Measurements from ENCODE around the gene PTCH2. TPM values are rescaled to one million over a fixed set of nuclear protein-coding genes. Genes with fewer than 3 reads are reported as not detected.

PTCH2 gene
- total and polyA plus RNA-seq, 2 of the 13 experiments (the other 11 are each of a cell fraction or from before 2014, with no cell fraction given): 0.60 to 1.5 TPM

DNA sequence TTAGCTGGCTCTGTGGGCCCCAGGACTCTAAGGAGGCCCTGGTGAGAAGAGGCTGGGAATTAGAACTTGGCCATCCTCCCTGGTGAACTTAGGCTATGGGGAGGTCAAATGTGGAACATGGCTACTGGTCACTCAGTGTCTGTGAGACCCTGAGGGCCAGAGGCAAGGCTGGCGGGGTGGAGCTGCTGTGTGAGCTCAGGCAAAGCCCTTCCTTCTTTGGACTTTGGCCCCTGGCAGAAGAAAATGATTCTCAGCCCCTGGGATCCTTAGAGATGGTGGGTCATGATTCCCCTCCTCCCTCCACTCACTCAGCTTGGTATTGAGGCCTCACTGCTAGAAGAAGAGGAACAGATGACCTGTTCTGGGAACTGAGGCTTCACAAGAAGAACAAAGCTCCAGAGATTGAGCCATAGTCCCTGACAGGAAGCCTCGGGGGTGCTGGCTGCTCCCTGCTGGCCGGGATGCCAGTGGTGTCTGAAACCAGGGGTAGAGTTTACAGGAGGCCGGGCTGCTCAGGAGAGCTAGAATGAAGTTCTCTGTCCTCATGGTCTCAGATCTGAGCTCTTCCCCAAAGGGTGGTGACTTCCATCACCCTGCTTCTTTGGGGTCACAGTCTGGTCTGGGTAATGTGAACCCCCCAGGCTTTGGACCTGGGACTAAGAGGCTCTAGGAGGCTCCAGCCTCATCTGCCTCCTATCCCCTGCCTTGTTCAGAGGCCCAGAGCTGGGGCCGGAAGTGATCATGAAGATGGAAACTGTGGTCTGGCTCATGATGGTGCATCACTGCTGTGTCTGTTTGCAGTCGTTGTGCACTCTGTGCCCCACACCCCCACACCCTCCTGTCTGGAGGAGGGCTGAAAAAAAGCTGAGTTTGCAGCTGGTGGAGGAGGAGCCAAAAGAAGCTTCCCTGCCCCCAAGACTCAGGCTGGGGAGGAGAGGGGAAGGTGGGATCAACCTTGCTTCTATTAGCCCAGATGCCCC lies 33.8 kb downstream of the PTCH2 start (continued):
- TF ChIP-seq, protein P1, sequence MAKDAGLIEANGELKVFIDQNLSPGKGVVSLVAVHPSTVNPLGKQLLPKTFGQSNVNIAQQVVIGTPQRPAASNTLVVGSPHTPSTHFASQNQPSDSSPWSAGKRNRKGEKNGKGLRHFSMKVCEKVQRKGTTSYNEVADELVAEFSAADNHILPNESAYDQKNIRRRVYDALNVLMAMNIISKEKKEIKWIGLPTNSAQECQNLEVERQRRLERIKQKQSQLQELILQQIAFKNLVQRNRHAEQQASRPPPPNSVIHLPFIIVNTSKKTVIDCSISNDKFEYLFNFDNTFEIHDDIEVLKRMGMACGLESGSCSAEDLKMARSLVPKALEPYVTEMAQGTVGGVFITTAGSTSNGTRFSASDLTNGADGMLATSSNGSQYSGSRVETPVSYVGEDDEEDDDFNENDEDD (CRISPR knock-in tag; IDR thresholded peaks at IDR 0.05; ENCODE audit: borderline replicate concordance): no peak
- TF ChIP-seq BCLAF1 (IDR thresholded peaks at IDR 0.05) (no peak), FOXK2 (IDR thresholded peaks at IDR 0.05) (no peak), ZNF670 (CRISPR knock-in tag; IDR thresholded peaks at IDR 0.05; ENCODE audit: borderline replicate concordance) (0 out of 2 replicates have a peak, but pooled peaks have one; percentile 21), YEATS4 (CRISPR knock-in tag; IDR thresholded peaks at IDR 0.05; ENCODE audit: borderline replicate concordance) (no peak; the same call in 1 of the 2 replicates), ZNF274 (CRISPR knock-in tag; IDR thresholded peaks at IDR 0.05) (no peak), FIP1L1 (IDR thresholded peaks at IDR 0.05; ENCODE audit: borderline replicate concordance, insufficient read depth, low read depth, low read length) (no peak), ZNF446 (CRISPR knock-in tag; IDR thresholded peaks at IDR 0.05) (no peak; the same call in 1 of the 2 replicates), ZNF75D (CRISPR knock-in tag; IDR thresholded peaks at IDR 0.05; ENCODE audit: borderline replicate concordance) (no peak), ZSCAN20 (CRISPR knock-in tag; IDR thresholded peaks at IDR 0.05; ENCODE audit: borderline replicate concordance) (no peak), SIX4 (CRISPR knock-in tag; IDR thresholded peaks at IDR 0.05) (no peak), ZNF484 (CRISPR knock-in tag; IDR thresholded peaks at IDR 0.05; ENCODE audit: borderline replicate concordance, low read depth) (no peak), ZNF350 (CRISPR knock-in tag; IDR thresholded peaks at IDR 0.05; ENCODE audit: borderline replicate concordance, low read depth) (no peak), ISL2 (CRISPR knock-in tag; IDR thresholded peaks at IDR 0.05) (peak; percentile 10; the same call in 1 of the 2 replicates), NFATC3 (CRISPR knock-in tag; IDR thresholded peaks at IDR 0.05) (no peak), ZNF816 (CRISPR knock-in tag; IDR thresholded peaks at IDR 0.05; ENCODE audit: borderline replicate concordance) (no peak), BORCS8-MEF2B (CRISPR knock-in tag; IDR thresholded peaks at IDR 0.05) (no peak), ZNF605 (CRISPR knock-in tag; IDR thresholded peaks at IDR 0.05) (no peak), CBX5 (CRISPR knock-in tag; IDR thresholded peaks at IDR 0.05; ENCODE audit: borderline replicate concordance) (0 out of 2 replicates have a peak, but pooled peaks have one; percentile 11), SPEN (CRISPR knock-in tag; IDR thresholded peaks at IDR 0.05; ENCODE audit: low read depth) (no peak), SRSF1 (optimal IDR thresholded peaks at IDR 0.05; ENCODE audit: low read depth, low read length) (no peak), PHB2 (IDR thresholded peaks at IDR 0.05; ENCODE audit: partially characterized antibody) (no peak), ZFP41 (CRISPR knock-in tag; IDR thresholded peaks at IDR 0.05; ENCODE audit: borderline replicate concordance) (no peak), SP2 (CRISPR knock-in tag; IDR thresholded peaks at IDR 0.05) (no peak), GFI1 (CRISPR knock-in tag; IDR thresholded peaks at IDR 0.05; ENCODE audit: borderline replicate concordance) (no peak), SYNCRIP (IDR thresholded peaks at IDR 0.05; ENCODE audit: insufficient read depth, low read depth, low read length) (no peak), POLR2G (IDR thresholded peaks at IDR 0.05; ENCODE audit: low read depth, low read length) (peak; percentile 50)

All from HepG2 (cell line).